Peyer's patch (tissue), 4 donors: Measurements from ENCODE around the gene PDSS2.

ENCODE experiments used
- CTCF ChIP-seq, 6 experiments: fragments of 450-650 bp in 4 of 6; fragments of 200-600 bp in 2 of 6; sonication (generic) in 1 of 6; IDR thresholded peaks; one replicate each; pipeline ENCODE4 v1.5.1; 2017 to 2019; ENCODE audit warnings: antibody characterized with exemption in 6 of 6, mild to moderate bottlenecking in 3 of 6, moderate library complexity in 1 of 6
- POLR2A ChIP-seq, 2 donors: fragments of 450-650 bp; IDR thresholded peaks; one replicate each; pipeline ENCODE4 v1.5.1; 2017; ENCODE audit warnings: antibody characterized with exemption in 2 of 2, mild to moderate bottlenecking in 2 of 2, moderate library complexity in 2 of 2

DNA sequence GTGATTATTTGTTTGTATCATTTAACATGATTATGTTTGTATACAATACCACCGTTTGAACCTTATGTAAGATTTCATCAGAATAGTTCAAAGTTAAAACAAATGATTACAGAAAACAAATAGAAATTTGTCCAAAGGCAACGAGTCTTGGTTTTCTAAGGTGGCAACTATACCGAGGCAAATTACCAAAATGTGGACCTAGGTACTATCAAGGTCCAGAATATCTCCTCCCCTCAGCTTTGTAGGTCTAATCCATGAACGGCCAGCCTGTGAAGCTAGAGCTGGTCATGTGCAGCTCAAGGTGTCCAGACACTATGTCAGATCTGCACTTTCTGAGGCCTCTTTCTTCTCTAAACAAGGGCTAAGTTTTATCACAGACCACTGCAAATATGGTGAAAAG, 192.4 kb downstream of the PDSS2 start:
- no peak for TF ChIP-seq CTCF (IDR thresholded peaks at IDR 0.05)
- no peak for TF ChIP-seq POLR2A (IDR thresholded peaks at IDR 0.05)
